ENCODE data around the gene CYP4F3.
"Not testable (repeated sequence)": the region's sequence is repeated elsewhere in the genome, so short reads cannot be mapped to it uniquely, and the experiment has no call there.

Gene CYP4F3

GRCh38 chr19:15672580-15673175 is 32.0 kb downstream of the CYP4F3 start, which contains the start of gene CYP4F12:
Gene CYP4F12 (plus strand): TSS chr19:15673087. CDS start chr19:15673530, 443 bp downstream.
- DNase-seq (ENCODE audit: low read depth), result no peak
- no peak for TF ChIP-seq CTCF (IDR thresholded peaks at IDR 0.05; ENCODE audit: low read depth, low read length, missing control alignments)
- no peak within 1 kb of the TSS for H3K4me3 ChIP-seq (ENCODE audit: low read depth, low read length)
- in situ Hi-C loops (cut with HindIII; ENCODE audit: low sequenced_read_pairs), result no loop called here

DNA sequence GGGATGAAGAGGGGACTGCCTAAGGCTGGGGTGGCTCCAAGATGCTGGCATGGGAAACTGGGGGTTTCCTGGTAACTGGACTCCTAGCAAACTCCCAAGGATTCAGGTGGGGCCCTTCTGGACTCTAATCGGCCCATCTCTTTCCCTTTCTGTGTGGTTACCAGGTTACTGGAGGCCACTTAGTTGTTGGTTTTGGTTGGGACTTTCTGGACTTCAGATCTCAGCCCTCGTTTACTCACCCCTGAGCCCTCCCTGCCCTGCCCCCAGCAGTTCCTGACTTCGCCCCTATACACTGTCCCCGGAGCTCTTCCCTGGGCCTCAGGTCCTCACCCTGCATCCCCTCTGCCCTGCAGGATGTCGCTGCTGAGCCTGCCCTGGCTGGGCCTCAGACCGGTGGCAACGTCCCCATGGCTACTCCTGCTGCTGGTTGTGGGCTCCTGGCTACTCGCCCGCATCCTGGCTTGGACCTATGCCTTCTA is 32.5 kb downstream of the CYP4F3 start:
- in situ Hi-C loops (cut with HindIII; ENCODE audit: low sequenced_read_pairs), result no loop called here
- TF ChIP-seq CTCF (IDR thresholded peaks at IDR 0.05; ENCODE audit: low read depth, low read length, missing control alignments), result no peak

GRCh38 chr19:15675560-15675959 is 34.9 kb downstream of the CYP4F3 start:
- H3K4me3 ChIP-seq (ENCODE audit: low read depth, low read length), result no peak overlapping the region
- in situ Hi-C loops (cut with HindIII; ENCODE audit: low sequenced_read_pairs), result no loop called here
- DNase-seq (ENCODE audit: low read depth), result no peak
- TF ChIP-seq CTCF (IDR thresholded peaks at IDR 0.05; ENCODE audit: low read depth, low read length, missing control alignments), result no peak

More for the DNA sequence above, 32.5 kb downstream of the CYP4F3 start:
- no peak overlapping the region for H3K4me3 ChIP-seq (ENCODE audit: low read depth, low read length)
- DNase-seq (ENCODE audit: low read depth), result no peak

- TF ChIP-seq CTCF (IDR thresholded peaks at IDR 0.05; ENCODE audit: low read depth, low read length, missing control alignments), result no peak
- no peak overlapping the region for H3K4me3 ChIP-seq (ENCODE audit: low read depth, low read length)
- DNase-seq (ENCODE audit: low read depth), result no peak
- in situ Hi-C loops (cut with HindIII; ENCODE audit: low sequenced_read_pairs), result no loop called here
These were observed 38.4 kb downstream of the CYP4F3 start for GRCh38 chr19:15679089-15679488.

DNA sequence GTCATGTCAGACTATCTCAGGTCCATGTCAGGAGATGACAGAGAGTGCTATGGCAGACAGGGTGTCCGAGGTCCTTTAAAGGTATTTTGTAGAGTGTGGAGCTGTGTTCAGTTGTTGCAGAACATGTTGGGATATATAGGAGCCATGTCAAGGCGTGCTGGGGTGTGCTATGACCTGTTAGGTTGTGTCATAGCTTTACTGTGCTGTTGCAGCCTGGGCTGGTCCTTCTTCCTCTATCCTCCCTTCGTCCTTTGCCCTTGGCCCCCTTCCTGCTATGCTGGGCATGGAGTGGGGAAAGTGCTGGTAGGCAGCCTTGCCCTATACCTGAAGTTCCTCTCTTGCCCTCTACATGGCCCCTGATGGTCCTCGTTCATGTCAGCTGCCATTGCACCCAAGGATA is 39.2 kb downstream of the CYP4F3 start:
- H3K4me3 ChIP-seq (ENCODE audit: low read depth, low read length); DNase-seq (ENCODE audit: low read depth); in situ Hi-C loops (cut with HindIII; ENCODE audit: low sequenced_read_pairs): not testable (repeated sequence)

DNA sequence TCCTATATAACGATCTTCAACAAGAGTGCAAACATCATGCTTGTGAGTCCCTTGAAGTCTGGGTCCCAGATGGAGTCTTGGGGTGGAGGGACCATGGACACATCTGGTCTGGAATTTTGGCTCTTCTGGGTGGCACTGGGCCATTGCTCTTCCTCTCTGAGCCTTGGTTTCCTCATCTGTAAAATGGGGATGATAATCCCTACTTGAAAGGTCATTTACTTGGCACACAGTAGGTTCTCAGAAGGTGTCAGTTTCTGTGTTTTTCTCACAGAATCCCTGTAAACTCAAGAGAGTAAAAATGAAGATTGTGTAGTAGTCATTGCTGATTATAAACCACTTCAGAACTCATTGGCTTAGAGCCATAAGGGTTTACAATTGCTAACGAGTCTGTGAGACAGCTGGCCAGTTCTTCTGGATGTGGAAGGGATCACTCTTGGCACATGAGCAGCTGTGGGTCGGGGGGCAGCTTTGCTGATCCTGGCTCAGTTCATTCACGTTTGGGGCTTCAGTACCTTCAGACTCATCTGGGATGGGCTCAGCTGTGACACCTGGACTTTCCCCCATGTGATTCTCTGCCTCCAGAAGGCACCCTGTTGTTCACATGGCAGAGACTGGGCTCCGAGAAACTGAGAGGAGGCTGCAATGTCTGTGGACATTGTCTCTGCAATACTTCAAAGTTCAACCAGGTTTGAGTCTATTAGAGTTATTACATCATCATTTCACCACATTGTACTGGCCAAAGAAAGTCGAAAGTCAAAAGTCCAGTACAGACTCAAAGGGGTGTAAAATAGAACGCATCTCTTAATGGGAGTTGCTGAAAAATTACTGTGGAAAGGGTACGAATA is 40.0 kb downstream of the CYP4F3 start:
- no peak for DNase-seq (ENCODE audit: low read depth)
- no peak for TF ChIP-seq CTCF (IDR thresholded peaks at IDR 0.05; ENCODE audit: low read depth, low read length, missing control alignments)
- in situ Hi-C loops (cut with HindIII; ENCODE audit: low sequenced_read_pairs), result no loop called here
- H3K4me3 ChIP-seq (ENCODE audit: low read depth, low read length), result no peak overlapping the region

DNA sequence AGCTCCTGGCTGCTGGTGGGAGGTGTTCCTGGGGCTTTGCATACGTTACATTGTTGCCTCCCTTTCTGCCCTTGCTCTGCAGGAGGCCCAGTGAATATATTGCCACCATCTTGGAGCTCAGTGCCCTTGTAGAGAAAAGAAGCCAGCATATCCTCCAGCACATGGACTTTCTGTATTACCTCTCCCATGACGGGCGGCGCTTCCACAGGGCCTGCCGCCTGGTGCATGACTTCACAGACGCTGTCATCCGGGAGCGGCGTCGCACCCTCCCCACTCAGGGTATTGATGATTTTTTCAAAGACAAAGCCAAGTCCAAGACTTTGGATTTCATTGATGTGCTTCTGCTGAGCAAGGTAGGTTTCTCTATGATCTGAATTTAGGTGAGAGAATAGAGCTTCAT is 42.7 kb downstream of the CYP4F3 start:
- in situ Hi-C loops (cut with HindIII; ENCODE audit: low sequenced_read_pairs), result no loop called here

More for the DNA sequence above, 42.7 kb downstream of the CYP4F3 start:
- H3K4me3 ChIP-seq (ENCODE audit: low read depth, low read length), result no peak overlapping the region
- no peak for TF ChIP-seq CTCF (IDR thresholded peaks at IDR 0.05; ENCODE audit: low read depth, low read length, missing control alignments)
- DNase-seq (ENCODE audit: low read depth), result no peak
